ENCODE data around the gene GAPT.
A peak's percentile ranks its signal among the peaks of the same experiment; 100 is the strongest.

The GAPT gene

DNA sequence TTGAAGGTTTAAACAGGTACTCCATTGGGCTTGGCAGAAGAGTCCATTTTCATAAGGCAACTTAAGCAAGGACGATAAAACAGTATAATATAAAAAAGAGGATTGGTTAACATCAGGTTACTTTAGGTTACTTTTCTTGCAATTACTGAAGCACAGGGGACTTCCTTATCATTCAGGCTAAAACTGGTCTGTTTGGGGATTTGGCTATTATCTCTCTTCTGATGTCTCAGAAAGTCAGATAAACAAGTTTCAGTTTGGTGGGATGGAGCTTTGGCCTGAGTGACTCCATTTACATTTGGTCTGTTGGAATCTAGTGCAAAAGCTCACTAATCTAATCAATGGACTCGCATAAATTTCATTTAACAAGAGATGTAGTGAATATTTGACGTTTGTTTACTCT, 8.0 kb downstream of the GAPT start:
- no peak overlapping the region for H2AFZ ChIP-seq
- H3K9ac ChIP-seq, result no peak overlapping the region
- no peaks in the 10 kb centered on the region for H3K36me3 ChIP-seq (ENCODE audit: control insufficient read depth, insufficient read depth, low read length)
- H3K79me2 ChIP-seq, result no peaks in the 10 kb centered on the region
- no peaks in the 10 kb centered on the region for H3K27me3 ChIP-seq (ENCODE audit: control insufficient read depth, insufficient read depth, low read length)
- H3K4me3 ChIP-seq (ENCODE audit: low read depth, low read length), result no peak overlapping the region
- no peak overlapping the region for H3K4me2 ChIP-seq (ENCODE audit: low read length)
- H3K9me3 ChIP-seq (ENCODE audit: control insufficient read depth, low read length), result no peaks in the 10 kb centered on the region
- no peak overlapping the region for H3K27ac ChIP-seq
- TF ChIP-seq, protein P1, sequence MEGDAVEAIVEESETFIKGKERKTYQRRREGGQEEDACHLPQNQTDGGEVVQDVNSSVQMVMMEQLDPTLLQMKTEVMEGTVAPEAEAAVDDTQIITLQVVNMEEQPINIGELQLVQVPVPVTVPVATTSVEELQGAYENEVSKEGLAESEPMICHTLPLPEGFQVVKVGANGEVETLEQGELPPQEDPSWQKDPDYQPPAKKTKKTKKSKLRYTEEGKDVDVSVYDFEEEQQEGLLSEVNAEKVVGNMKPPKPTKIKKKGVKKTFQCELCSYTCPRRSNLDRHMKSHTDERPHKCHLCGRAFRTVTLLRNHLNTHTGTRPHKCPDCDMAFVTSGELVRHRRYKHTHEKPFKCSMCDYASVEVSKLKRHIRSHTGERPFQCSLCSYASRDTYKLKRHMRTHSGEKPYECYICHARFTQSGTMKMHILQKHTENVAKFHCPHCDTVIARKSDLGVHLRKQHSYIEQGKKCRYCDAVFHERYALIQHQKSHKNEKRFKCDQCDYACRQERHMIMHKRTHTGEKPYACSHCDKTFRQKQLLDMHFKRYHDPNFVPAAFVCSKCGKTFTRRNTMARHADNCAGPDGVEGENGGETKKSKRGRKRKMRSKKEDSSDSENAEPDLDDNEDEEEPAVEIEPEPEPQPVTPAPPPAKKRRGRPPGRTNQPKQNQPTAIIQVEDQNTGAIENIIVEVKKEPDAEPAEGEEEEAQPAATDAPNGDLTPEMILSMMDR (IDR thresholded peaks at IDR 0.05), result no peak
- no peaks in the 10 kb centered on the region for H3K4me1 ChIP-seq

- Histone ChIP-seq H3K9me3 (ENCODE audit: control insufficient read depth, low read length) (no peaks in the 10 kb centered on the region), H3K4me3 (ENCODE audit: low read depth, low read length) (no peak overlapping the region), H3K4me1 (no peaks in the 10 kb centered on the region), H3K9ac (no peak overlapping the region), H3K4me2 (ENCODE audit: low read length) (no peak overlapping the region), H3K79me2 (no peaks in the 10 kb centered on the region), H3K36me3 (ENCODE audit: control insufficient read depth, insufficient read depth, low read length) (no peaks in the 10 kb centered on the region), H3K27ac (no peak overlapping the region), H2AFZ (peak overlapping the region; percentile 2), H3K27me3 (ENCODE audit: control insufficient read depth, insufficient read depth, low read length) (no peaks in the 10 kb centered on the region)
- TF ChIP-seq, protein P1 (IDR thresholded peaks at IDR 0.05), result no peak
Measured at GRCh38 chr5:58499941-58500340, 8.7 kb downstream of the GAPT start.

DNA sequence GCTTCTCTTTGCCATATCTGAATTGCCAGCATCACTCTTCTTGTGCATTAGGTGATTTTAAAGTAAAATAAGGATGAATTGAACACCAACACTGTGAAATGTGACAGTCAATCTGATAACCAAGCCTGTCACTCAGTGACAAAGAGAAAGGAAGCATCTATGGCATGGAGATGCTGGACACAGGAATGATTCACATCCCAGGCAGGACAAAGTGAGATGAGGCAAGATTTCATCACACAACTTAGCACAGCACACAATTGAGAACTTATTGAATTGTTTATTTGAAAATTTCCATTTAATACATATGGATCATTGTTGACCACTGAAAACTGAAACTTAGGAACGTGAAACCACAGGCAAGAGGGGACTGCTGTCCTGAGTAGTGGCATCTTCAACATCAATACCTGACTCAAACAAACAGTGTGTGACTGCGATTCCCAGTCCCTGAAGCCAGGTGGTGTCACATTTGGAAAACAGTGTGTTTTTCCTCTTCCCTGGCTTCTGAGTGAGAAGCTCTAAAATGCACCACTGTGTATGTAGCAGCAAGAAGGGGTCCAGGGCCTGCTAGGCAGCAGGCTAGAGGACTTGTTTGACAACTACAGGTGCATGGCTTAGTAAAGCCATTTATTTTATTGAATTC, 10.7 kb downstream of the GAPT start:
- H3K9ac ChIP-seq, result no peak overlapping the region
- no peaks in the 10 kb centered on the region for H3K27me3 ChIP-seq (ENCODE audit: control insufficient read depth, insufficient read depth, low read length)
- no peak overlapping the region for H3K4me3 ChIP-seq (ENCODE audit: low read depth, low read length)
- H3K9me3 ChIP-seq (ENCODE audit: control insufficient read depth, low read length), result no peaks in the 10 kb centered on the region
- H3K79me2 ChIP-seq, result no peaks in the 10 kb centered on the region
- H3K4me1 ChIP-seq, result no peaks in the 10 kb centered on the region
- no peak overlapping the region for H3K27ac ChIP-seq
- no peak overlapping the region for H3K4me2 ChIP-seq (ENCODE audit: low read length)
- no peaks in the 10 kb centered on the region for H3K36me3 ChIP-seq (ENCODE audit: control insufficient read depth, insufficient read depth, low read length)
- no peak overlapping the region for H2AFZ ChIP-seq
- TF ChIP-seq, protein P1 (IDR thresholded peaks at IDR 0.05), result no peak

DNA sequence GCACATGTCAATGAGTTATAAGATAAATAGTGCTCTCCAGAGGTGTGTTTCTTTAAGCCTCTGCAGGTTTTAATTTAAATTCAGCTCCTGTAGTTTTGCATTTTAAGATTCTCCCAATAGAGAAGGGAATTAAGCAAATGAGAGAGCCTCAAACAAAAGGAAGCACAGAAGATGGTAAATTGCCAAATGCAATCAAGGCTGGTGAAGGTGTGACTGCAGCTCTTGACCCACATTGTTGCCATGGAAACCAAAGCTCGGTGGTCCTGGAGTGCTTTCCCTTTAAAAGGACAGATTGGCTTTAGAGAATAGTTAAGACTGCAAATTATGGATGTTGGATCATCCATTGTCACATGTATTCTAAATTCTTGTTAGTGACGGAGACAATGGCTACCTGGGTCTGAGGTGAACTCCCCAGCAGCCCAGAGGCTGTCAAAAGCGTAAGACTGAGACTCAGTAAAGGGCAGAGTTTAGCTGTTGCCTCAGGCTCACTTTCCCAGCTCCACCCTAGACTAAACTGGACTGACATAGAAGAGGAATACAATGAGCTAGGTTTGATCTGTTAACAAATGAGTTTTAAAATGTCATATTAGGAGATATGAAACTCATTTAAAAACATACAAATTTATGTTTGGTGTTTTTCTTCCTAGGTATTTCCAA, 12.3 kb downstream of the GAPT start:
- H3K4me1 ChIP-seq, result no peaks in the 10 kb centered on the region
- H3K27me3 ChIP-seq (ENCODE audit: control insufficient read depth, insufficient read depth, low read length), result no peaks in the 10 kb centered on the region
- no peak overlapping the region for H2AFZ ChIP-seq
- no peak overlapping the region for H3K27ac ChIP-seq
- no peak overlapping the region for H3K4me3 ChIP-seq (ENCODE audit: low read depth, low read length)
- TF ChIP-seq, protein P1 (IDR thresholded peaks at IDR 0.05), result no peak
- H3K9me3 ChIP-seq (ENCODE audit: control insufficient read depth, low read length), result no peaks in the 10 kb centered on the region
- no peak overlapping the region for H3K4me2 ChIP-seq (ENCODE audit: low read length)
- no peak overlapping the region for H3K9ac ChIP-seq
- no peaks in the 10 kb centered on the region for H3K79me2 ChIP-seq
- H3K36me3 ChIP-seq (ENCODE audit: control insufficient read depth, insufficient read depth, low read length), result no peaks in the 10 kb centered on the region

- Histone ChIP-seq H3K9me3 (ENCODE audit: control insufficient read depth, low read length) (no peaks in the 10 kb centered on the region), H3K36me3 (ENCODE audit: control insufficient read depth, insufficient read depth, low read length) (no peaks in the 10 kb centered on the region), H3K4me2 (ENCODE audit: low read length) (no peak overlapping the region), H3K27ac (no peak overlapping the region), H3K27me3 (ENCODE audit: control insufficient read depth, insufficient read depth, low read length) (no peaks in the 10 kb centered on the region), H3K4me1 (no peaks in the 10 kb centered on the region), H3K9ac (no peak overlapping the region), H3K79me2 (no peaks in the 10 kb centered on the region), H2AFZ (no peak overlapping the region), H3K4me3 (ENCODE audit: low read depth, low read length) (no peak overlapping the region)
- TF ChIP-seq, protein P1 (IDR thresholded peaks at IDR 0.05), result no peak
Measured at GRCh38 chr5:58504766-58505165, 13.5 kb downstream of the GAPT start.

Data from parathyroid adenoma (tissue), 2 donors.